Measurements from ENCODE around the gene ADH4.
"Not testable (repeated sequence)": the region's sequence is repeated elsewhere in the genome, so short reads cannot be mapped to it uniquely, and the experiment has no call there.

Gene ADH4

DNA sequence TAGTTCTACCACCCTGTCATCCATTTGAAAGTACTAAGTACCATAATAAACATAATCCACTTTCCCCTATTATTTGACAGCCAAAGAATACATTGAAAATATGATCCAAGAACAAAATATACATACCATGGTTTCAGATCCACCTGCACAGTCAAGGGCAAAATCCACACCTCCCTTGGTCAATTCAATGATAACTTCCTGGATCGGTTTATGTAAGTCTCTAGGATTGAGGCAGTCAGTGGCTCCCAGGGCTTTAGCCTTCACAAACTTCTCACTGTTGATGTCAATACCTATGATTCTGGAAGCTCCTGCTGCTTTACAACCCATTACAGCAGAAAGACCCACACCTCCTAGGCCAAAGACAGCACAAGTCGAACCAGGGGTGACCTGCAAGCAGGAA is 12.7 kb downstream of the ADH4 start:
- no peak for DNase-seq

DNA sequence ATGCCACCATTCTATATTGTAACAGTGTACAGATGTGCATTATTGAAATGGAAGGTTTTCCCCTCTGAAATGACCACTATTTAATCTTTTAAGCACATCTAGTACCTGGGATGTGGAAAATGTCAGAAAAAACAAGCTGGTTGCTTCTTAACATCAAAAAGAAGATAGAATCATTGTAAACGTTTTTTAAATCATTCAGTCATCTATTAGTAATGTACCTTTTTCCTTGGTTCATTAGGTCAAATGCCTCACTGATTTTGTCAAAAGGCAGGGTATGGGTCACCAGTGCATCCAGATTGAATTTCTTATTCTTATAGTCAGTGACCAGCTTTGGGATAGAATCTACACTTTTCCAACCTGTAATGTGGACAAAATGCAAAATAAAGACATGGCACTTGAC is 17.7 kb downstream of the ADH4 start:
- no peak for DNase-seq

DNA sequence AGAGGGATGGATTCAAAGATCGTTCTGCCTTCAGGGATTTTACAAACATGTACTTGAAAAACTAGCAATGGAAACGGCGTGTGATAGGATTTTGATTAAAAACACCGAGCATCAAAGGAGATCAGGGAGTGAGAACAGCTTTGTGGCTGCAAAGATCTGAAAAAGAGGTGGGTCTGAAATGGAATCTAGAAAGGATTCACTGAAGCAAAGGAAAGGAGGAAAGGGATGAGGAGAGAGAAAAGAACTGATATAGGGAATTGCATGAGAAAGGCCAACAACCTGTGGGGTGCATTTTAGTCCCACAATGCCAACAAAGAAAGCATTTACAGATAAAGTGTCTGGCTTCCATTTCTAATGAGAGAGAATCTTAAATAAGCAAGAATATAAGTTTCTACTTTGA is 23.1 kb downstream of the ADH4 start:
- no peak for DNase-seq

DNA sequence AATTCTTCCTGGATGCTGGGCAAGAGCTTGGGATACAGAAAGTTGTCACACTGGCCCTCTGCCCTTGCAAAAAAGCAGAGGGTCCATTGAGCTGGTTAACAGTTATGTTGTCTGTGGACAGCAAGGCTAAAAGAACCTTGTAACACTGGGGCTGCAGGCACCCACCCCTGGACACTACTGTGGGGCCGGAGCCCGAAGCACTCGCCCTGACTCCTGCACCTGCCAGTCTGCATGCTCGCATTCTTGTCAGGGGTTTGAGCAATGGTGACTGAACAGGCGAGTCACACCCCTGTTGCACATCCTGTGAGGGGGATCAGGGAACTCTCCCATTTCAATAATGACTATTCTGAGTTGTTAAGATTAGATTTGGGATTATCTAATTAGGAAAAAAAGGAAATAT is 23.6 kb downstream of the ADH4 start:
- no peak for DNase-seq

DNA sequence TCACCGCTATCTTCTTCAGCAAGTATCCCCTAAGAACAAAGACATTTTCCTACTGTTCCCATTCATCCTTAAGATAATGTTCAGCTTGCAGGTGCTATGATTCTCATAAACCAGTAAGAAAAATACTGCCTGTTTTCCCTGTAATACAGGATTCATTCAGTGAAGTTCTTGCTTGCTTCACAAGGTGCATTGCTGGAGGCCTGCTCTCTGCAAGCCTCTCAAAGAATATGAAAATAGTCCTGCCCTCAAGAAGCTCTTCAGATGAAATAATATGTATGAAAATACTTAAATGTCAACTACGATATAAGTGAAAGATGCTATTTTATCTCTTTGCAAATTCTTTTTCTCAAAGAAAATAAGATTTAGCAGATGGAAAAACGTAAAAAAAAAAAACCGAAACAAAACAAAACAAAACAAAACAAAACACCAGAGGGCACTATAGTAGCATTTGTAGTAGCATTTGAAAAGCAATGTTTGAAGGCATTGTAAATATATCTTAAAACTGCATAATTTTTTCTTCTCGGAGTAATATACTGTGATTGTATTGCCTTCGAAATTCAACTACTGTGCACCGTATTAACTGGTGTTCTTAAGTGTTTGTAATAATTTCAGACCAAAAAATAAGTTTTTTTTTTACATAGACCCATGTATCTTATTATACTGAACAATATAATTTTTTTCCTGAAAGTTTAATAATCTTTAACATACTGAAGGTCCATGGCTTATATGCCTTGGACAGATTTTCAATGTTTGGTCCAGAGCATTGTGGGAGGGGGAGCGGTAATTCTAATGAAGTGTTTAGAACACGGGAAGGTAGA is 26.0 kb downstream of the ADH4 start:
- no peak for DNase-seq

DNA sequence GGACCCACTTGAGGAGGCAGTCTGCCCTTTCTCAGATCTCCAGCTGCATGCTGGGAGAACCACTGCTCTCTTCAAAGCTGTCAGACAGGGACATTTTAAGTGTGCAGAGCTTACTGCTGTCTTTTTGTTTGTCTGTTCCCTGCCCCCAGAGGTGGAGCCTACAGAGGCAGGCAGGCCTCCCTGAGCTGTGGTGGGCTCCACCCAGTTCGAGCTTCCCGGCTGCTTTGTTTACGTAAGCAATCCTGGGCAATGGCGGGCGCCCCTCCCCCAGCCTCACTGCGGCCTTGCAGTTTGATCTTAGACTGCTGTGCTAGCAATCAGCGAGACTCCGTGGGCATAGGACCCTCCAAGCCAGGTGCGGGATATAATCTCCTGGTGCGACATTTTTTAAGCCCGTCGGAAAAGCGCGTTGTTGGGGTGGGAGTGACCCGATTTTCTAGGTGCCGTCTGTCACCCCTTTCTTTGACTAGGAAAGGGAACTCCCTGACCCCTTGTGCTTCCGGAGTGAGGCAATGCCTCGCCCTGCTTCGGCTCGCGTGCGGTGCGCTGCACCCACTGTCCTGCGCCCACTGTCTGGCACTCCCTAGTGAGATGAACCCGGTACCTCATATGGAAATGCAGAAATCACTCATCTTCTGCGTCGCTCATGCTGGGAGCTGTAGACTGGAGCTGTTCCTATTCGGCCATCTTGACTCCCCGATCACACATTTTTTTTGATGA is 26.8 kb downstream of the ADH4 start:
- DNase-seq: not testable (repeated sequence)

DNA sequence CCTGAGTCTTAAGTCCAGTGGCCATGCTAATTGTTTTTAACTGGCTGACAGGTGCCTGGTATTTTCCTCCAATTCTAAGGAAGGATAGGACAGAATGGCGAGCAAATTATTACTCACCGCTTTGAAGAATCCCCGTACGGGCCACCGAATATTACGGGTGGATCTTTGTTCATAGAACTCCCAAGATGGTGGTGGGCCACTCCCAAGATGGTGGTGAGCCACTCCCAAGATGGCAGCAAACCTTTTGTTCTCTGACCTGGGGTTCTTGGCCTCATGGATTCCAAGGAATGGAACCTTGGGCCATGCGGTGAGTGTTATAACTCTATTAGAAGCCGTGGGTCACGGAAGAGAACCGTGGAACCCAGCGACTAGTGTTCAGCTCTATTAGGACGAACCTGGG is 34.8 kb downstream of the ADH4 start:
- not testable (repeated sequence) for DNase-seq

DNA sequence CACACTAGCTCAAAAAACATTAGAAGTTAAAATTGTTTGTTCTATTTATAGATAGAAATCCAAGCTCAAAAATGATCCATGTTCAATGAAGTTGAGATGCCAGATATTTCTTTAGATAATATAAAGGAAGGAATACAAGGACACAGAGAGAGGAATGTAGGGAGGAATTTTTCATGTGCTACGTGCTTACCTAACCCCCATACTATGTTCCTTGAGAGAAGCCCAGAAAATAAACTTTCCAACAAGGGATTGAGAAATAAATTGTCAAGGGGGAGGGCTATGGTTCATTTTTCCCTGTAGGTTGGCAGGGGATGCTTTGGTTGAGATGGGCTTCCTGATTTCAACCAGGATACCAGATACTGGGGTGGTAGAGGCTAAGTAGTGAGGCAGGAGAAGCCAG is 39.9 kb downstream of the ADH4 start:
- DNase-seq: no peak

DNA sequence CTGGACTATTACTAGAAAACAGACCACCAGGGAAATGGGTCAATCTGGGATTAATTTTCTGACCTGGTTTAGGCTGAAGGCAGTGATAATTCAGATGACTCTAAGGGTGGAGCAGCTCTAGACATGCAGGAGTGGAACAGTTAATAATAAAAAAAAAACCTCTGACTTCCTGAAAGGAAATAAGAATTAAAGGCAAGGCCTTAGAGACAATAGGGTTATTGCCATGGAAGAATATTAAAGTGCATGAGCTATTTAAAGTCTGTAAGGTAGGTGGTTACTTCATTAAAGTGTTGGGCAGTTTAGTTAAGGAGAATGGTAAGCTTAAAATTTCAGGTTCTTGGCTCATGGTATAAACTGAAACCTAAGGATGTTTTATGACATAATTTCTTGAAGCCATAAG is 40.9 kb downstream of the ADH4 start:
- DNase-seq: no peak

DNA sequence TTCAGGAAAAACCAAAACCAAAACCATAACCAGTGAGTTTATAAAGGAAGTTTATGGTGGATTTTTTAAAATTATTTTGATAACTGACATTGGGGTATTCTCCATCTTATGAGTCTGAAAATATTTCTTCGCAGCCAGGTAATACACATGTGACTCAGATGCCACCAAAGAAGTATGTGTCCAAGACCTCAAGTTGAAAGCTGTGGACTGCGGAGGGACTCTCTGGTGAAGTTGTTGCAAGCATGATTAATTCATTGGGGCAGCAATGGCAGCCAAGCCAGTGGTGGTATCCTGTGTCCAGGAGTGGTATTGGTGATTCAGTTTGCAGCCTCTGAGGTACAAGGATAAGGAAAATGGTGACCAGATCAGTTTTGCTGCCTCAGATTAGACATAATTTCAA is 41.5 kb downstream of the ADH4 start:
- no peak for DNase-seq

DNA sequence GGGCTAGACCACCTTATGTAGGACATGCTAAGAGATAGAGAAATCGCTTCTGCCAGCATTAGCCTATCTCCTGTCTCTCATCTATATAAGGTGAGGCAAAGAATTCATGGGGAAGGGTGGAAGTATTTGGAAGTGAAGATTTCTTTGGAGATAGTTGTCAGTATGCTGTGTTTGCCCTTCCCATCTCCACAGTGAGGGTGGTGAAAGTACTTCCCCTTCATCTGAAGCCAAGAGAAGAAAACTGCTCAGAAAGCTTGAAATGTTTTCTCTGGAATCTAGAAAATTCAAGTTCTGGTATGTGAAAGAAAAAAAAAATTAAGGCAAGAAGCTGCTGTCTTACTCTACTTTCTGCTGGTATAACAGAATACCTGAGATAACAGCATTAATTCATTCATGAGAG is 43.2 kb downstream of the ADH4 start:
- DNase-seq: no peak

DNA sequence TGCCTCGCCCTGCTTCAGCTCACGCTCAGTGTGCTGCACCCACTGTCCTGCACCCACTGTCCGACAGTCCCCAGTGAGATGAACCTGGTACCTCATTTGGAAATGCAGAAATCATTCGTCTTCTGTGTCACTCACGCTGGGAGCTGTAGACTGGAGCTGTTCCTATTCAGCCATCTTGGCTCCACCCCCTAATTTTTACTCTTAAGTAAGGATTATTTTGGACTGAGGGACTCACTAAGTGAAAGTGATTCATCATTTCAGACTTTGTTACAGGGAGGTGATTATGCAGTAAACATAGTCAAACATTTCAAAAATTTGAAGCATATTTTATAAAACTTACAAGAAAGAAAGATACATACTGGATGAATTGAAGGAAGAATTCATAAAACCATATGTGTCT is 44.3 kb downstream of the ADH4 start:
- not testable (repeated sequence) for DNase-seq

DNA sequence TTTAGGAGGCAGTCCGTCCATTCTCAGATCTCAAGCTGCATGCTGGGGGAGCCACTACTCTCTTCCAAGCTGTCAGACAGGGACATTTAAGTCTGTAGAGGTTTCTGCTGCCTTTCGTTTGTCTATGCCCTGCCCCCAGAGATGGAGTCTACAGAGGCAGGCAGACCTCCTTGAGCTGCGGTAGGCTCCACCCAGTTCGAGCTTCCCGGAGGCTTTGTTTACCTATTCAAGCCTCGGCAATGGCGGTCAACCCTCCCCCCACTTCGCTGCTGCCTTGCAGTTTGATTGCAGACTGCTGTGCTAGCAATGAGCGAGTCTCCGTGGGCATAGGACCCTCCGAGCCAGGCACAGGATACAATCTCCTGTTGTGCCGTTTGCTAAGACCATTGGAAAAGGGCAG is 44.8 kb downstream of the ADH4 start:
- no peak for DNase-seq

DNA sequence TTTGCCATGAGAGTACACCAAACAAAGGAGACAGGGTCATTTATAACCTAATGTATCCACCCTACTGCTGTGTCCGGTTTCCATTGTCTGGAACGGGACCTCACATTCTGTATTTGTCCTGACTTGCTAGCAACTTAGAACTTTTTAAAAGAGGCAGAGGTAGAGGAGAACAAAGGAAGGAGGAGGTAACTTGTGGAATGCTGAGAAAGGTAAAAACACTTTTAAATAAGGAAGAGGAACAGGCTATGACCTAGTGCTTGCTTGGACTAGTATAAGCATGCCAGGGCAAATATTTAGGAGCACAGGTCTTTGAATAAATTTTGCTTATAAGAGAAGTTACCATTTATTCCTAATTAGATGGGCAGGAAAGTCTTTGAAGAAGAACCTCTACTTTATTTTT is 52.3 kb downstream of the ADH4 start:
- DNase-seq: not testable (repeated sequence)

DNA sequence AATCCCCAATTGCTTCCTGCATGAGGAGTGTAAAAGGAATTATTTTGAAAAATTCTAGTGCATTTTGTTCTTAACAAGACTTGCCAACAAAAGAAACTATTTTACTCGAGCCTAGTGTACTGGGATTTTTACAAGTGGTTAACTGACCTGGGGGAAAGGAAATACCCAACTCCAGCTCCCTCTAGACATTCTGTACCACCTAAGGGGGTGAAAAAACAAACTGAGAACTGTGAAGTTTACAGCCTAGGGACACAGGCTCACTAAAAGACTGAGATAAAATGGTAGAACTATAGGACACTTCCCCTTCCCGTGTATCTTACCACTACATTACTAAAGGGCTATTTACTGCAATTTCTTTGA is 52.9 kb downstream of the ADH4 start:
- no peak for DNase-seq

DNA sequence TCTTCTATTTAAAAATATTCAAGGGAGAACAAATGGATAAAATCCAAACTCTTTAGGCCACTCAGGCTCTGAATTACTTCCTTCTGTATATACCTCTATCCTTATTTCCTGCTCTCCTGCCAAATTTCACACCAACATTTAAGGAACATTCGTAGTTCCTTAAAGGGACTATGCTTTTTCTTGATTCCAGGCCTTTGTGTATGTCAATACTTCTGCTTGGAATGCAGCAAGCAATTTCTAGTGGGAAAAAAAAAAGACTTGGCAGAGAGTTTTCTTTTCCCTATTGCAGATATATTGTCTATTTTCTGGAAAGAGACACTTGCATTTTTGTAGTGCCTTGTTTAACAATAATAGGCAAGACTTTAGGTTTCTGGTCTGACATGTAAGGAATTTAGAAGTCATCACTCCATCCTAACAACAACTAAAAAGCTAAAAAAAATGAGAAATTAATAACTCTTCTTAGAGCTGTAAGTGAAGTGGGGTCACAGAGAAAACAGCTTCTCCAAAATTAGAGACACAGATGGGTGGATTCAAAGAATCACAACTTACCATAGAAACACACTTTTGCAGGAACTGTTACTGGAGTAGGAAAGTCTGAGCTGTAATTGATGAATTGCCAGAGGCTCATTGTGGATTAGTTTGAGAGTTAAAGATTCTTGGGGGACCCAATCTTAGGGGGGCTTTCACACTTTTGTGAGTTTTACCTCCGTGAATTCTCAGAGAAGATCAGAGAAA is 53.4 kb downstream of the ADH4 start:
- no peak for DNase-seq

DNA sequence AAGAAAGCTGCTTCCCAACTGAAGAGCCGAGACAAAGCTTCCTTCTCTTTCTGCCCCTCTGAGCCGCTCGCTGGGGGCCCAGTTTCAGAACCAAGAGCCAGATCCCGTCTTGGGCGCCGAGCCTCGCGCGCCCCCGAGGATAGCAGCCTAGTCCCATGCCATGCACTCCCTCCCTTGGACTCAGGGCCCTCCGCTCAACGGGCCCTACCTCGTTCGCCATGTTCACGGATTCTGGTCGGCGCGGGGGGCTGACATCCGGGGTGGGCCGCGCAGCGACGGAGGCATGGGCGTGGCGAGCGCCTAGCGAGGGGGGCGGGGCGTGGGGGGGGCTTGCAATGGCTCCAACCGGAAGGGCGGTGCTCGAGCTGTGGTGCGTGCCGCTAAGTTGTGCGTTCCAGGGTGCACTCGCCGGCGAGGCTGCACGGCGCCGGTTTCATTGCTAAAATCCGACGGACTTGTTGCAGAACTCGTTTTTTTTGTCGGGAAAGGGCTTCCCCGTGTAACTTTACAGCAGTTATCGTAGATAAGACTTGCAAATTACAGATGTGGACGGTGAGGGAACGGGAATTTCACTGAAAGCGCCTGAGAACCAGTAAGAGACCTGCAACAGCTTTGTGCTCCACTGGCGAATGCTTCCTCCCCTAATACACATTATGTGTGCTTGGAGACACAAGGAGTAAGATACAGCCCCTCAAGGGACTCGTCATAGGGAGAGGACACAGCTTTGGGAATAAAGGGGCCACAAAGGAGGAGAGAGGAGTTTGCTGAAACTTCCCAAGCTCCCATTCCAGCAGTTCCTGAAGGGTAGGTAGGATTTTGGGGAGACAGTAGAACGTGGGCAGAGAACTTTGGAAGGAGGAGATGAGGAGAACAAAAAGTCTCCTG is 55.4 kb downstream of the ADH4 start, which contains the start of gene ADH5:
TSS of gene ADH5 (minus strand) at position 308 of the 885 bp plus-strand sequence. CDS start at position 220, 88 bp downstream.
- peak; percentile 92 for DNase-seq

DNA sequence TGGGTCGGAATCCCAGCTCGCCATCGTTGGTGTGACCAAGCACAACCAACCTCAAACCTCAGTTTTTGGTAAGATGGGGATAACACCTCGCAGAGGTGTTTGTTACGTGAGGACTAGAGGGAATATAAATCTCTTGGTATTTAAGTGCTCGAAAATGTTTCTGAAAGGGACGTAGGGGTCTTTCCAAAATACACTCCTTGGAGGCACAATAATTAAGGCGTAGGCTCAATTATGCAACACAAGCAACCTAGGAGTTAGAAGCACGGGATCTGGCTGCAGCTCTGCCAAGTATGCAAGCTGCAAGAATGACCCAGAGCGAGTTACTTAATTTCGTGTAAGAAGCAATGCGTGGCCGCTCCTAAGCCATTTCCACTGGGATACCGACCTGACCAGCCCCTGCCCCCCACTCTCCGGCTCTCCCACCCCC is 56.1 kb downstream of the ADH4 start:
- peak; percentile 54 for DNase-seq

DNA sequence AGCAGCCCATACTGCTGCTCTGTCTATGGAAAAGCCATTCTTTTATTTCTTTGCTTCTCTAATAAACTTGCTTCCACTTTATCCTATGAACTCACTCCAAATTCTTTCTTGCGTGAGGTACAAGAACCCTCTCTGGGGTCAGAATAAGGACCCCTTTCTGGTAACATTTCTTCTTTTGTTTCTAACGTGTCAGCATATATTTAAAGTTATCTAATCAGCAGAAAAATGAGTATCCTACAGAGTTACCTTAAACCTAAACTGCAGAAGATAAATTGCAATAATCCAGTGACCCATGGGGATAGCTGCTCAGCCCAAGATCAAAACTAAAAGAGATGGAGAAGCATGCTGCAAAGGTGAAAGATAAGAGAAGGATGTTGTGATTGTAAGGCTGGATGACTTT is 59.5 kb downstream of the ADH4 start:
- no peak for DNase-seq

DNA sequence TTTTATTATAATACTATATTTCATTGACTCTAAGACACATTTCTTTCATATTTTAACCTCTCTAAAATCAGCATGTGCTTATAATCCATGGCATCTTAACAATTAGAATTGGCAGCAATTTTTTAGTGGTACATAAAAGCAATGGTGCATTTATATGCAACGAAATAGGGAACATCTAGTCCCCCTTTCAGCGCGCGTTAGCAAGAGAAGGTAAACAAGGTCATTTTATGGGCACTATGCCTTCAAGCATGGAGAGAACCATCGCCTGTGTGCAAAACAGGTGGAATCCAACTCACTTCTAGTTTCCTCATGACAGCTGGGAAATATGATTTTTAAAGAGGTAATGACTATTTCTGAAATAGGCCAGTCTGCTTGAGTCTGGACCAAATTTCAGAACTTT is 61.9 kb downstream of the ADH4 start:
- no peak for DNase-seq

DNA sequence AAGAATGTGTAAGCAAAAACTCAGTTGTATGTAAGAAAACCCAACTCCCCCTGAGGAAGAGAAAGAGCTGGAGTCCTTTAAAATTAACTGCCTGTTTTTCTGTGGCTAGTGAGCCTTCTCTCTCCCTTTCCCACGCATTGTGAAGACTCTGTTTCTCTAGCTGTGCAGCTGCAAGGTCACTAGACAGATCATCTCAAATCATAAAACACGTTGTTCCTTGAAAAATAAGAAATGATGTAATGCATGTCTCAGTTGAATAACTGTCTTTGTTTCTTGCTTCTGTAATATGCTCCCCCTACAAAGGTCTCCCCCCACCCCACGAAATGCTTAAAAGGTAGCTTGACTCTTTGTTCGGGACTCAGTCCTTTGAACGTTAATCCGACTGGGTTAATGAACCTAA is 63.2 kb downstream of the ADH4 start:
- DNase-seq: not testable (repeated sequence)

DNA sequence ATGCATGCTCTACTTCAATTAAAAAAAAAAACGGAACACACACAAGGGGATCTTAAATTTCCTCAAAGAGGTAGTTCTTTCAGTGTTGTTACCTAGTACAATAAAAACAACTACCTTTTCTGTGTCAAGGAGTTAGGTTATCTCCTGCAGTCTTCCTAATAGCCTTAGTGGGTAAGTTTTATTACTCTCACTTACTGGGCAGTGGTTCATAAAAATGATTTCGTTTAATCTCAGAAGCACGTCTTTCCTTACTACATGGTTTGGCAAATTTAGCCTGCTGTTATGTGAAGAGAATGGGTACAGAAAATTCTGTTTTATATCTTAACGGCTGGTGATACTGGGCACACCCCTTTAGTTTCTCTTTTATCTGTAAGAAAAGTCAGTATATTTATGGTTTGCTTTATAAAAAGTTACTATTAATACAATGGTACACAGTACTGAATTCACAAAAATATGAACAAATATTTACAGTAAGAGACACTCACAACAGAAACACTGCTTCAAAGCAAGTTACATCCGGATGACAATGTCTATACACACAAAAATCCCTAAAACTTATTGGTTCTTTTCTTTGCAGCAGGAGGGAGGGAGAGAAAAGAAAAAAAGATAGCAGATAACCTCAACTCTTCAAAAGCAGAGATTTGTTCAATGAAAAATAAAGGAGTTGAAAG is 64.3 kb downstream of the ADH4 start:
- DNase-seq: no peak
